GM18861 (cell line): Measurements from ENCODE around the gene ZNF467.

Source experiments
- ATAC-seq: cut with Tn5 transposase; IDR thresholded peaks from one replicate; pipeline ENCODE4 v1.9.1; 2021; ENCODE audit not compliant: unreplicated experiment

The ZNF467 gene

GRCh38 chr7:149787428-149788299 lies 14.3 kb upstream of the ZNF467 start:
- ATAC-seq: no peak

- no peak for ATAC-seq
Measured at GRCh38 chr7:149785983-149786382, 12.6 kb upstream of the ZNF467 start.

- no peak for ATAC-seq
Measured at GRCh38 chr7:149785402-149785801, 12.0 kb upstream of the ZNF467 start.

- no peak for ATAC-seq
Measured at GRCh38 chr7:149784251-149784608, 10.8 kb upstream of the ZNF467 start.

GRCh38 chr7:149783386-149784250 lies 10.2 kb upstream of the ZNF467 start:
- no peak for ATAC-seq

GRCh38 chr7:149782682-149783345 lies 9.4 kb upstream of the ZNF467 start:
- no peak for ATAC-seq

- ATAC-seq: no peak
Measured at GRCh38 chr7:149781921-149782320, 8.5 kb upstream of the ZNF467 start.

- no peak for ATAC-seq
Measured at GRCh38 chr7:149780636-149781419, 7.4 kb upstream of the ZNF467 start.

- no peak for ATAC-seq
Measured at GRCh38 chr7:149780056-149780455, 6.7 kb upstream of the ZNF467 start.

GRCh38 chr7:149779502-149779805 lies 6.1 kb upstream of the ZNF467 start:
- no peak for ATAC-seq

- no peak for ATAC-seq
Measured at GRCh38 chr7:149778696-149779501, 5.5 kb upstream of the ZNF467 start.

- no peak for ATAC-seq
Measured at GRCh38 chr7:149778327-149778637, 4.9 kb upstream of the ZNF467 start.

GRCh38 chr7:149777551-149778326 lies 4.4 kb upstream of the ZNF467 start:
- no peak for ATAC-seq

- no peak for ATAC-seq
Measured at GRCh38 chr7:149776848-149777407, 3.5 kb upstream of the ZNF467 start.

- no peak for ATAC-seq
Measured at GRCh38 chr7:149776289-149776688, 2.9 kb upstream of the ZNF467 start.

- no peak for ATAC-seq
Measured at GRCh38 chr7:149775176-149775556, 1.8 kb upstream of the ZNF467 start.

- no peak for ATAC-seq
Measured at GRCh38 chr7:149774237-149775175, 1.1 kb upstream of the ZNF467 start.

GRCh38 chr7:149772956-149773434 lies 393 bp downstream of the ZNF467 start:
- ATAC-seq: no peak
